K562 (cell line): ENCODE data around the gene IFRD1. TPM values are rescaled to one million over a fixed set of nuclear protein-coding genes. Genes with fewer than 3 reads are reported as not detected.
A peak's percentile ranks its signal among the peaks of the same experiment; 100 is the strongest.

Experiments used
- CREB1 ChIP-seq, 2 experiments: sonication (generic) in 1 of 2; formaldehyde crosslinking in 1 of 2; IDR thresholded peaks; 2 replicates each; pipeline versions ENCODE4 v1.6.1 to v1.8.0; 2012 to 2022; ENCODE audit warnings: inconsistent platforms in 1 of 2, mild to moderate bottlenecking in 1 of 2, missing genetic modification reagents in 1 of 2, moderate library complexity in 1 of 2
- ETS2 ChIP-seq: IDR thresholded peaks from 2 replicates; pipeline ENCODE4 v1.6.1; 2016; ENCODE audit warnings: borderline replicate concordance, missing genetic modification characterization, mild to moderate bottlenecking, moderate library complexity, missing compliant biosample characterization; ENCODE audit not compliant: poor library complexity, severe bottlenecking
- GABPB1 ChIP-seq: sonication (generic); formaldehyde crosslinking; IDR thresholded peaks from 2 replicates; pipeline ENCODE4 v1.8.0; 2022; ENCODE audit warnings: mild to moderate bottlenecking, missing genetic modification reagents
- HNRNPK ChIP-seq: fragments of 200-400 bp; formaldehyde crosslinking; IDR thresholded peaks from one replicate; pipeline ENCODE4 v1.6.1; 2018; ENCODE audit warnings: mild to moderate bottlenecking, low read depth, low read length; ENCODE audit not compliant: poor library complexity, severe bottlenecking
- MCM3 ChIP-seq: fragments of 450-650 bp; IDR thresholded peaks from 2 replicates; pipeline ENCODE4 v1.6.1; 2016
- MEF2D ChIP-seq: conservative IDR thresholded peaks from 2 replicates; pipeline ENCODE4 v1.6.1; 2016; ENCODE audit warnings: low read depth, missing genetic modification characterization, missing compliant biosample characterization
- PCBP1 ChIP-seq: fragments of 200-400 bp; formaldehyde crosslinking; IDR thresholded peaks from 2 replicates; pipeline ENCODE4 v1.6.1; 2018; ENCODE audit warnings: mild to moderate bottlenecking, low read depth, low read length; ENCODE audit not compliant: poor library complexity, severe bottlenecking
- PHF20 ChIP-seq: fragments of 450-650 bp; IDR thresholded peaks from 2 replicates; pipeline ENCODE4 v1.6.1; 2018; ENCODE audit not compliant: partially characterized antibody
- POLR3G ChIP-seq: IDR thresholded peaks from 2 replicates; pipeline ENCODE4 v1.6.1; 2011; ENCODE audit not compliant: insufficient read length, insufficient replicate concordance; ENCODE audit errors: extremely low read depth
- PYGO2 ChIP-seq: fragments of 450-650 bp; IDR thresholded peaks from 2 replicates; pipeline ENCODE4 v1.6.1; 2016; ENCODE audit warnings: mild to moderate bottlenecking, missing genetic modification characterization, moderate library complexity, missing compliant biosample characterization
- SNRNP70 ChIP-seq: fragments of 200-400 bp; formaldehyde crosslinking; optimal IDR thresholded peaks from 2 replicates; pipeline ENCODE3; 2017; ENCODE audit warnings: low read depth, low read length
- TCF7L2 ChIP-seq: fragments of 150-350 bp; IDR thresholded peaks from 2 replicates; pipeline ENCODE4 v1.6.1; 2016; ENCODE audit warnings: low read depth, mild to moderate bottlenecking, low read length, moderate library complexity
- ZFPM2 ChIP-seq: fragments of 250-450 bp; sonication (Bioruptor Pico); IDR thresholded peaks from 2 replicates; pipeline ENCODE4 v1.5.1; 2022; ENCODE audit warnings: mild to moderate bottlenecking
- ZNF586 ChIP-seq: fragments of 450-650 bp; formaldehyde crosslinking; conservative IDR thresholded peaks from 2 replicates; pipeline ENCODE4 v1.4.0; 2020; ENCODE audit warnings: mild to moderate bottlenecking, moderate library complexity
- ZNF785 ChIP-seq: fragments of 250-450 bp; sonication (Bioruptor Pico); IDR thresholded peaks from 2 replicates; pipeline ENCODE4 v1.4.0; 2020; ENCODE audit warnings: mild to moderate bottlenecking
- polyA plus RNA-seq, 8 experiments: library from polyadenylated mRNA; depleted of rRNA in 4 of 8; stranded (reverse) in 5 of 8; unstranded in 3 of 8; fragments of >200 nt; fragmentation: Nextera tagmentation in 2 of 8; fragmentation: Illumina TruSeq in 1 of 8; extraction: Ambion mirVana in 2 of 8; extraction: Trizol in 1 of 8; gene quantifications; 2 replicates each; pipeline versions ENCODE4 v1.2.1 to v1.2.3, GENCODE V29; 2011 to 2014; ENCODE audit warnings: inconsistent platforms in 1 of 8, missing spikeins in 1 of 8
- total RNA-seq, 7 experiments: library from RNA; depleted of rRNA in 6 of 7; stranded (reverse); fragments of >200 nt in 6 of 7; fragmentation: Illumina TruSeq in 2 of 7; extraction: Trizol in 2 of 7; gene quantifications; 2 replicates each; pipeline versions ENCODE4 v1.2.1 to v1.2.3, GENCODE V29; 2011 to 2021; ENCODE audit warnings: low replicate concordance in 1 of 7
- TF ChIP-seq, protein P1 (sequence below): IDR thresholded peaks from 3 replicates; pipeline ENCODE4 v1.6.1; 2011; ENCODE audit warnings: borderline replicate concordance, mild to moderate bottlenecking; ENCODE audit not compliant: insufficient read length, insufficient read depth
- TF ChIP-seq, protein P2 (sequence below): fragments of 250-450 bp; sonication (Bioruptor Pico); IDR thresholded peaks from 2 replicates; pipeline ENCODE4 v1.8.0; 2021; ENCODE audit warnings: borderline replicate concordance, mild to moderate bottlenecking, moderate library complexity; ENCODE audit not compliant: poor library complexity, severe bottlenecking
- TF ChIP-seq, protein P3 (sequence below): fragments of 450-650 bp; conservative IDR thresholded peaks from 2 replicates; pipeline ENCODE4 v1.6.1; 2016; ENCODE audit warnings: missing genetic modification characterization, low read depth, mild to moderate bottlenecking, control low read depth, missing compliant biosample characterization
- TF ChIP-seq, protein P4 (sequence below): fragments of 450-650 bp; formaldehyde crosslinking; IDR thresholded peaks from 2 replicates; pipeline ENCODE4 v1.4.0; 2020; ENCODE audit warnings: mild to moderate bottlenecking, moderate library complexity
- TF ChIP-seq, protein P5 (sequence below): fragments of 450-650 bp; IDR thresholded peaks from 2 replicates; pipeline ENCODE4 v1.6.1; 2016; ENCODE audit warnings: mild to moderate bottlenecking

IFRD1 gene
- total and polyA plus RNA-seq, 9 of the 15 experiments (the other 6 are each of a cell fraction or from before 2014, with no cell fraction given), result 27.6 to 81.8 (median 68.1) TPM

DNA sequence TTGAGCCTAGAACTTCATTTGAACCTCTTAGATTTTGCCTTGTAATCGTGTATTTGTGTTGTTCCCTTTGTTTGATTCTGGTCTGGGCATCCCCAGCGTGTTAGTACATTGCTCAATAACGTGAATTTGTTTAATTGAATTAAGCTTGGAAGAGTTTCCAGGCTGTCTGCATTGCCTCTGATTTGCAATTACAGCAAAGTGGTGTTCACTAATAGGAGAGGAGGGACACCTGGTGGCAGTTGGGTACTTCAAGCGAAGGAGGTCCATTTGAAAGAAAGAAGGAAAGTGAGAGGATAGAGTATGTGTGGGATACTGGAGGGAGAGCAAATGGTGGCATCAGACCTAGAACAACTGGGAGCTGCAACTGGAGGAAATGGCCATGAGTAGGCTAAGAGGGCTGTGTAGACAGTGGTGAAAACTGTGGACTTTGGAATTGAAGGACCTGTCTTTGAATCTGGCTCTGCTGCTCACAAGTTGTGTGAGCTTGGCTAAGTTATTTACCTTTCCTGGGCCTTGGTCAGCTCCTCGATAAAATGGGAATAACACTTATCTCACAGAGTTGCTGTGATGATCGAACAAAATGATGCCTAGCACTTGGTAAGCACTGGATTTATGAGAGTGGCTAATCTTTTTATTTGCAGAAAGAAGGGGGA lies 45.7 kb downstream of the IFRD1 start (continued):
- TF ChIP-seq, protein P1, sequence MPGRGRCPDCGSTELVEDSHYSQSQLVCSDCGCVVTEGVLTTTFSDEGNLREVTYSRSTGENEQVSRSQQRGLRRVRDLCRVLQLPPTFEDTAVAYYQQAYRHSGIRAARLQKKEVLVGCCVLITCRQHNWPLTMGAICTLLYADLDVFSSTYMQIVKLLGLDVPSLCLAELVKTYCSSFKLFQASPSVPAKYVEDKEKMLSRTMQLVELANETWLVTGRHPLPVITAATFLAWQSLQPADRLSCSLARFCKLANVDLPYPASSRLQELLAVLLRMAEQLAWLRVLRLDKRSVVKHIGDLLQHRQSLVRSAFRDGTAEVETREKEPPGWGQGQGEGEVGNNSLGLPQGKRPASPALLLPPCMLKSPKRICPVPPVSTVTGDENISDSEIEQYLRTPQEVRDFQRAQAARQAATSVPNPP, result no peak
- TF ChIP-seq ETS2 (no peak), PCBP1 (no peak), SNRNP70 (no peak), ZFPM2 (CRISPR knock-in tag) (no peak), ZNF785 (CRISPR knock-in tag) (no peak), PHF20 (no peak), MCM3 (no peak), POLR3G (no peak), PYGO2 (tag) (no peak), HNRNPK (no peak), GABPB1 (CRISPR knock-in tag) (no peak), MEF2D (tag) (no peak), TCF7L2 (no peak), ZNF586 (CRISPR knock-in tag) (no peak), CREB1 (IDR thresholded peaks at IDR 0.05) (no peak), CREB1 (CRISPR knock-in tag; IDR thresholded peaks at IDR 0.05) (no peak)
- TF ChIP-seq, protein P2, sequence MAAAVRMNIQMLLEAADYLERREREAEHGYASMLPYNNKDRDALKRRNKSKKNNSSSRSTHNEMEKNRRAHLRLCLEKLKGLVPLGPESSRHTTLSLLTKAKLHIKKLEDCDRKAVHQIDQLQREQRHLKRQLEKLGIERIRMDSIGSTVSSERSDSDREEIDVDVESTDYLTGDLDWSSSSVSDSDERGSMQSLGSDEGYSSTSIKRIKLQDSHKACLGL (CRISPR knock-in tag), result no peak
- TF ChIP-seq, protein P3, sequence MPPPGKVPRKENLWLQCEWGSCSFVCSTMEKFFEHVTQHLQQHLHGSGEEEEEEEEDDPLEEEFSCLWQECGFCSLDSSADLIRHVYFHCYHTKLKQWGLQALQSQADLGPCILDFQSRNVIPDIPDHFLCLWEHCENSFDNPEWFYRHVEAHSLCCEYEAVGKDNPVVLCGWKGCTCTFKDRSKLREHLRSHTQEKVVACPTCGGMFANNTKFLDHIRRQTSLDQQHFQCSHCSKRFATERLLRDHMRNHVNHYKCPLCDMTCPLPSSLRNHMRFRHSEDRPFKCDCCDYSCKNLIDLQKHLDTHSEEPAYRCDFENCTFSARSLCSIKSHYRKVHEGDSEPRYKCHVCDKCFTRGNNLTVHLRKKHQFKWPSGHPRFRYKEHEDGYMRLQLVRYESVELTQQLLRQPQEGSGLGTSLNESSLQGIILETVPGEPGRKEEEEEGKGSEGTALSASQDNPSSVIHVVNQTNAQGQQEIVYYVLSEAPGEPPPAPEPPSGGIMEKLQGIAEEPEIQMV, result no peak
- TF ChIP-seq, protein P4, sequence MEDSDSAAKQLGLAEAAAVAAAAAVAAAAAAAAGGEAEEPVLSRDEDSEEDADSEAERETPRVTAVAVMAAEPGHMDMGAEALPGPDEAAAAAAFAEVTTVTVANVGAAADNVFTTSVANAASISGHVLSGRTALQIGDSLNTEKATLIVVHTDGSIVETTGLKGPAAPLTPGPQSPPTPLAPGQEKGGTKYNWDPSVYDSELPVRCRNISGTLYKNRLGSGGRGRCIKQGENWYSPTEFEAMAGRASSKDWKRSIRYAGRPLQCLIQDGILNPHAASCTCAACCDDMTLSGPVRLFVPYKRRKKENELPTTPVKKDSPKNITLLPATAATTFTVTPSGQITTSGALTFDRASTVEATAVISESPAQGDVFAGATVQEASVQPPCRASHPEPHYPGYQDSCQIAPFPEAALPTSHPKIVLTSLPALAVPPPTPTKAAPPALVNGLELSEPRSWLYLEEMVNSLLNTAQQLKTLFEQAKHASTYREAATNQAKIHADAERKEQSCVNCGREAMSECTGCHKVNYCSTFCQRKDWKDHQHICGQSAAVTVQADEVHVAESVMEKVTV, result peak; percentile 92
- TF ChIP-seq, protein P5, sequence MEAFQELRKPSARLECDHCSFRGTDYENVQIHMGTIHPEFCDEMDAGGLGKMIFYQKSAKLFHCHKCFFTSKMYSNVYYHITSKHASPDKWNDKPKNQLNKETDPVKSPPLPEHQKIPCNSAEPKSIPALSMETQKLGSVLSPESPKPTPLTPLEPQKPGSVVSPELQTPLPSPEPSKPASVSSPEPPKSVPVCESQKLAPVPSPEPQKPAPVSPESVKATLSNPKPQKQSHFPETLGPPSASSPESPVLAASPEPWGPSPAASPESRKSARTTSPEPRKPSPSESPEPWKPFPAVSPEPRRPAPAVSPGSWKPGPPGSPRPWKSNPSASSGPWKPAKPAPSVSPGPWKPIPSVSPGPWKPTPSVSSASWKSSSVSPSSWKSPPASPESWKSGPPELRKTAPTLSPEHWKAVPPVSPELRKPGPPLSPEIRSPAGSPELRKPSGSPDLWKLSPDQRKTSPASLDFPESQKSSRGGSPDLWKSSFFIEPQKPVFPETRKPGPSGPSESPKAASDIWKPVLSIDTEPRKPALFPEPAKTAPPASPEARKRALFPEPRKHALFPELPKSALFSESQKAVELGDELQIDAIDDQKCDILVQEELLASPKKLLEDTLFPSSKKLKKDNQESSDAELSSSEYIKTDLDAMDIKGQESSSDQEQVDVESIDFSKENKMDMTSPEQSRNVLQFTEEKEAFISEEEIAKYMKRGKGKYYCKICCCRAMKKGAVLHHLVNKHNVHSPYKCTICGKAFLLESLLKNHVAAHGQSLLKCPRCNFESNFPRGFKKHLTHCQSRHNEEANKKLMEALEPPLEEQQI, result no peak
